ENCODE results near the gene MBD5.
"Not testable (repeated sequence)": the region's sequence is repeated elsewhere in the genome, so short reads cannot be mapped to it uniquely, and the experiment has no call there.

MBD5 gene

GRCh38 chr2:148529745-148530144, 508.9 kb downstream of the MBD5 start:
- DNase-seq (no peak), ATAC-seq (no peak)
- peaks cover 82% of the 10 kb centered on the region for H3K4me1 Mint-ChIP-seq
- H3K27ac Mint-ChIP-seq = peak overlapping the region in 1 of 2 donors; percentile 59
- peaks cover 0 to 4% of the 10 kb centered on the region in 2 donors for H3K9me3 Mint-ChIP-seq
- no peaks in the 10 kb centered on the region for H3K27me3 Mint-ChIP-seq
- H3K4me3 Mint-ChIP-seq = peak overlapping the region; percentile 2 to 28

DNA sequence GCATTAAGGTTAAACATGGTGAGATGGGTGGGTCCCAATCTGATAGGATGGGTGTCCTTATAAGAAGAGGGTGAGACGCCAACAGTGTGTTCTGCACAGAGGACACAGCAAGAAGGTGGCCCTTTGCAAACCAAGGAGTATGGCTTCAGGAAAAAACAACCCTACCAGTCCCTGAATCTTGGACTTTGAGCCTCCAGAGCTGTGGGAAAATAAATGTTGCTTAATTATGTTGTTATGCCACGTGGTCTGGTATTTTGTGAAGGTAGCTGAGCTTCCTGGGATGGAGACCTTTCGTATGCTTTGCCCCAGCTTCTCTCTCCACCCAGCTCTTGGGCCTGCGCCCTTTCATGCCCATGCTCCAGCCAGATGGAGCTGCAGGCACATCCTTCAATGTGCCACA, 509.5 kb downstream of the MBD5 start:
- DNase-seq = no peak
- no peak overlapping the region for H3K27ac Mint-ChIP-seq
- no peaks in the 10 kb centered on the region for H3K27me3 Mint-ChIP-seq
- H3K9me3 Mint-ChIP-seq = no peaks in the 10 kb centered on the region
- H3K4me1 Mint-ChIP-seq = peaks cover 81% of the 10 kb centered on the region
- no peak overlapping the region for H3K4me3 Mint-ChIP-seq
- no peak for ATAC-seq

GRCh38 chr2:148531235-148531634, 510.3 kb downstream of the MBD5 start:
- Mint-ChIP-seq H3K27ac (no peak overlapping the region), H3K9me3 (no peaks in the 10 kb centered on the region), H3K4me3 (no peak overlapping the region), H3K27me3 (no peaks in the 10 kb centered on the region), H3K4me1 (peaks cover 80% of the 10 kb centered on the region)
- ATAC-seq (no peak), DNase-seq (no peak)

- Mint-ChIP-seq H3K27me3 (no peaks in the 10 kb centered on the region), H3K9me3 (no peaks in the 10 kb centered on the region), H3K4me1 (peaks cover 76% of the 10 kb centered on the region), H3K4me3 (no peak overlapping the region), H3K27ac (no peak overlapping the region)
- no peak for ATAC-seq
- DNase-seq = no peak
These were observed 511.0 kb downstream of the MBD5 start for GRCh38 chr2:148531669-148532428.

DNA sequence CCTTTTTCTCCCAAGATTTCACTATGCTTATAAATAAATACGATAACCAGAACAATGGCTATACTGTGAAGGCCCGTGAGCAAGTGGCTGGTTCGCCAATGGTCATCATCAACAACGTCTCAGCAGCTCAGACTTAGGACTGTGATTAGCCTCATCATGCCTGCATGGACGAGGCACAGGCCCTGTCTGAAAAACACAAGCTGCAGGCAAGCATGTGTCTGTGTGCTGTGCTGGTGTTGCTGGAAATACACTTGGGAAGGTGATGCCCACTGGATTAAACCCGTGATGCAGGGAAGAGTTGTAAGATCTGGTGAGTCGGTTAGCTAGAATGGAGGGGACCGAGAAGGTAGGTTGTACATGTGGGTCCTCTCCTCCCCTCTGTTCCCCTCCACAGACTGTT, 512.1 kb downstream of the MBD5 start:
- Mint-ChIP-seq H3K4me3 (no peak overlapping the region), H3K9me3 (no peaks in the 10 kb centered on the region), H3K27me3 (no peaks in the 10 kb centered on the region), H3K4me1 (peaks cover 69% of the 10 kb centered on the region), H3K27ac (no peak overlapping the region)
- DNase-seq = no peak
- ATAC-seq = no peak

DNA sequence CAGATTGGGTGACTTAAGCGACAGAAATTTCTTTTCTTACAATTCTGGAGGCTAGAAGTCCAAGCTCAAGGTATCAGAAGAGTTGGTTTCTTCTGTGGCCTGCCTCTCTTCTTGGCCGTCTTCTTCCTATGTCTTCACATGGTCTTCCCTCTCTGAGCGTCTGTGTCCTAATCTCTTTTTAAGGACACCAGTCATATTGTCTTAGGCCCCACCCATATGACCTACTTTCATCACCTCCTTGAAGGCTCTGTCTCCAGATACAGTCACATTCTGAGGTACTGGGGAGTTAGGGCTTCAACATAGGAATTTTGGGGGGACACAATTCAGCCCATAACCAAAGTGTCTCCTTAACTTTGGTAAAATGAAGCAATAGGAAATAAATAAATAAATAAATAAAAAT, 512.8 kb downstream of the MBD5 start:
- ATAC-seq = no peak
- Mint-ChIP-seq H3K27me3 (no peaks in the 10 kb centered on the region), H3K4me3 (no peak overlapping the region), H3K4me1 (peaks cover 69% of the 10 kb centered on the region), H3K27ac (no peak overlapping the region), H3K9me3 (no peaks in the 10 kb centered on the region)
- DNase-seq = no peak

GRCh38 chr2:148534416-148535204, 513.7 kb downstream of the MBD5 start:
- Mint-ChIP-seq H3K27me3 (no peaks in the 10 kb centered on the region), H3K4me1 (peaks cover 69% of the 10 kb centered on the region), H3K4me3 (no peak overlapping the region), H3K27ac (no peak overlapping the region), H3K9me3 (no peaks in the 10 kb centered on the region)
- ATAC-seq (no peak), DNase-seq (no peak)

GRCh38 chr2:148538375-148538774, 517.5 kb downstream of the MBD5 start:
- DNase-seq (peak in 1 of 2 donors; percentile 23), ATAC-seq (peak; percentile 68)
- Mint-ChIP-seq H3K27ac (peak overlapping the region; percentile 20 to 83), H3K4me3 (peak overlapping the region in 1 of 2 donors; percentile 10), H3K4me1 (peaks cover 74% of the 10 kb centered on the region), H3K9me3 (peaks cover 0 to 8% of the 10 kb centered on the region in 2 donors), H3K27me3 (no peaks in the 10 kb centered on the region)

GRCh38 chr2:148540022-148540421, 519.1 kb downstream of the MBD5 start:
- no peaks in the 10 kb centered on the region for H3K27me3 Mint-ChIP-seq
- peak overlapping the region; percentile 46 to 56 for H3K4me3 Mint-ChIP-seq
- peak overlapping the region; percentile 92 to 95 for H3K27ac Mint-ChIP-seq
- peak in 1 of 2 donors; percentile 45 for DNase-seq
- ATAC-seq = peak; percentile 85
- peaks cover 82% of the 10 kb centered on the region for H3K4me1 Mint-ChIP-seq
- H3K9me3 Mint-ChIP-seq = peaks cover 0 to 8% of the 10 kb centered on the region in 2 donors

- peaks cover 86% of the 10 kb centered on the region for H3K4me1 Mint-ChIP-seq
- H3K27me3 Mint-ChIP-seq = no peaks in the 10 kb centered on the region
- H3K27ac Mint-ChIP-seq = no peak overlapping the region
- peaks cover 0 to 8% of the 10 kb centered on the region in 2 donors for H3K9me3 Mint-ChIP-seq
- no peak overlapping the region for H3K4me3 Mint-ChIP-seq
- ATAC-seq (no peak), DNase-seq (no peak)
These were observed 520.9 kb downstream of the MBD5 start for GRCh38 chr2:148541792-148542191.

DNA sequence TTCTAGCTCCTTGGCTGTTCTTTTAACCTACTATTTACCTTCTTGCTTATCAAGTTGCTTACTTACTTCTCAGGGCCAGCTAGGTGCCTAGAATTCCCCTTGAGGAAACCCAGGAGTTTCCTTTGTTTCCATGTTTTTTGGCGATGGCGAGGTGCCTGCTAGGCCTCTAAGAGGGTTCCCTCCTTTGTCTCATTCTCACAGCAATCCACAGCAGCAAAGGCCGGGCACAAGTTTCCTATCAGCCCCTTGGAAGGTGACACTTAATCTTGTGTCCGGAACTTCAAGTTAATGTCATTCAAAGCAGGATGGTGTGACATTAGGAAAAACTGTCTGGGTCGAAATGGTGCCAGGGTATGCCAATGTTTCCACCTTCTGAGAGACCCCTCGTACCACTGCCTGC, 521.7 kb downstream of the MBD5 start:
- Mint-ChIP-seq H3K9me3 (peaks cover 0 to 8% of the 10 kb centered on the region in 2 donors), H3K4me1 (peaks cover 92% of the 10 kb centered on the region), H3K27ac (peak overlapping the region in 1 of 2 donors; percentile 85), H3K27me3 (no peaks in the 10 kb centered on the region), H3K4me3 (no peak overlapping the region)
- no peak for DNase-seq
- no peak for ATAC-seq

DNA sequence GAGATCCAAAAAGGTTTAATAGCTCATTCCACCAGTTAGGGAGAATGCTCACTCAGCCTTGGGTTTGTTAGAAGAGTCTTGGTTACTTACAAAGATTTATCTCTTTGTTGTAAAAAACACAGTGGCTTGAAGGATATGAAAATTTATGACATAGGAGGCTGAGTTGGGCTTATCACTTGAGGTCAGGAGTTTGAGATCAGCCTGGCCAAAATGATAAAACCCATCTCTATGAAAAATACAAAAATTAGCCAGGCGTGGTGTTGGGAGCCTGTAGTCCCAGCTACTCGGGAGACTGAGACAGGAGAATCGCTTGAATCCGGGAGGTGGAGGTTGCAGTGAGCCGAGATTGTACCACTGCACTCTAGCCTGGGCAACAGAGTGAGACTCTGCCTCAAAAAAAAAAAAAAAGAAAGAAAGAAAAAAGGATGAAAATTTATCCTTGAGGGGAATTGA, 522.2 kb downstream of the MBD5 start:
- not testable (repeated sequence) for H3K27ac Mint-ChIP-seq, H3K27me3 Mint-ChIP-seq
- H3K4me1 Mint-ChIP-seq = peaks cover 87% of the 10 kb centered on the region

GRCh38 chr2:148545390-148546256, 524.7 kb downstream of the MBD5 start:
- peaks cover 62% of the 10 kb centered on the region for H3K4me1 Mint-ChIP-seq
- DNase-seq (peak in 1 of 2 donors; percentile 35), ATAC-seq (peak; percentile 80)
- peak overlapping the region; percentile 95 to 96 for H3K27ac Mint-ChIP-seq
- peak overlapping the region; percentile 36 to 54 for H3K4me3 Mint-ChIP-seq
- H3K27me3 Mint-ChIP-seq = no peaks in the 10 kb centered on the region
- H3K9me3 Mint-ChIP-seq = peaks cover 0 to 5% of the 10 kb centered on the region in 2 donors

More for the DNA sequence above, 522.2 kb downstream of the MBD5 start:
- H3K9me3 Mint-ChIP-seq, ATAC-seq, H3K4me3 Mint-ChIP-seq, DNase-seq: not testable (repeated sequence)

- peak; percentile 40 for ATAC-seq
- H3K27ac Mint-ChIP-seq = peak overlapping the region; percentile 95 to 96
- no peak for DNase-seq
- peaks cover 55% of the 10 kb centered on the region for H3K4me1 Mint-ChIP-seq
- H3K27me3 Mint-ChIP-seq = no peaks in the 10 kb centered on the region
- H3K4me3 Mint-ChIP-seq = peak overlapping the region; percentile 19 to 54
- H3K9me3 Mint-ChIP-seq = no peaks in the 10 kb centered on the region
These were observed 525.4 kb downstream of the MBD5 start for GRCh38 chr2:148546270-148546669.

- DNase-seq = no peak
- no peak overlapping the region for H3K27ac Mint-ChIP-seq
These were observed 528.0 kb downstream of the MBD5 start for GRCh38 chr2:148548716-148549400.

More at GRCh38 chr2:148548716-148549400, 528.0 kb downstream of the MBD5 start:
- no peak for ATAC-seq
- no peak overlapping the region for H3K4me3 Mint-ChIP-seq
- H3K27me3 Mint-ChIP-seq = no peaks in the 10 kb centered on the region
- H3K9me3 Mint-ChIP-seq = no peaks in the 10 kb centered on the region
- peaks cover 36% of the 10 kb centered on the region for H3K4me1 Mint-ChIP-seq
